Measurements from ENCODE around the gene ERBB3. TPM values are rescaled to one million over a fixed set of nuclear protein-coding genes. Genes with fewer than 3 reads are reported as not detected.

ERBB3 gene
- total RNA-seq, 1 experiment from 2014 or later: 64.3 TPM

DNA sequence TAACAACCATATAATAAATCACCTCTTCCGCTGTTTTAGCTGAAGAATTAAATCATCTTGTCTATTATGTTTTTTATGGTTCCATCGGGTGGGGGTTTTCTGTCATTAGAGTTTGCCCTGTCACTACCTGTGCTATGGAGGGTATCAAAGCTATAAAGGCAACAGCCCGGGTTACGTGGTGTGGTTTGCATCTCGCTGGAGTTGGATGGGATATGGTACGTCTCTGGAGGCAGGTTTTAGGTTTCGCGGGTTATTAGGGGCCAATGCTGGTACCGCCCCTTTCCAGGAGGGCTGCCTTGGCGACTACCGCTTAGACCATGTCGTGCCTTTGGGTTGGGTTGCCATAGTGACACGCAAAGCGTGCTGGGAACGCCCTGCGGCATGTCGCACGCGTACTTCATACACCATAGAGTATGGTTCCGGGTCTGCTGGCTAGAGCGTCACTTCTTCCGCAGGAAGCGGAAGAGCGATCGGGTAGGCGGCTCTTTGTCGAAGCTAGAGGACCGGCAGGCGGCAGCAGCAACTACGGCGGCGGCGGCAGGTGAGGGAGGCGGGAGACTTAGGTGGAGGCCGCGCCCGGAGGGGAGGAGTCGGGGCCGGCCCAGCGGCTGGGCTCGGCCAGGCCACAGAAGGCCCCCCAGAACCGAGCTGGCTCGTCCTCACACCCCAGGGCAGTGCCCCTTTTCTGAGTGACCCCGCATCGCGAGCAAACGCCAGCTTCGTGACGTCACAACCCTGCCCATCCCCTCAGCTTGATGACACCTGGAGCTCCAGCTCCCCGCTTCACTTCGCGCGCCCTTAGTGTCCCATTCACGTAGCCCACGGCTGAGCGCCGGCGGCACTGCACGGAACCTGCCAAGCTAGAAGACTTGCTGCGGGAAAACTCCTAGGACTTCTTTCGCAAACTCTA is 38.1 kb downstream of the ERBB3 start, which contains the start of gene ZC3H10 (continued):
- TF ChIP-seq, protein P1, sequence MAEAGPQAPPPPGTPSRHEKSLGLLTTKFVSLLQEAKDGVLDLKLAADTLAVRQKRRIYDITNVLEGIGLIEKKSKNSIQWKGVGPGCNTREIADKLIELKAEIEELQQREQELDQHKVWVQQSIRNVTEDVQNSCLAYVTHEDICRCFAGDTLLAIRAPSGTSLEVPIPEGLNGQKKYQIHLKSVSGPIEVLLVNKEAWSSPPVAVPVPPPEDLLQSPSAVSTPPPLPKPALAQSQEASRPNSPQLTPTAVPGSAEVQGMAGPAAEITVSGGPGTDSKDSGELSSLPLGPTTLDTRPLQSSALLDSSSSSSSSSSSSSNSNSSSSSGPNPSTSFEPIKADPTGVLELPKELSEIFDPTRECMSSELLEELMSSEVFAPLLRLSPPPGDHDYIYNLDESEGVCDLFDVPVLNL (CRISPR knock-in tag; IDR thresholded peaks at IDR 0.05; ENCODE audit: borderline replicate concordance, low read depth): no peak
- TF ChIP-seq, protein P2, sequence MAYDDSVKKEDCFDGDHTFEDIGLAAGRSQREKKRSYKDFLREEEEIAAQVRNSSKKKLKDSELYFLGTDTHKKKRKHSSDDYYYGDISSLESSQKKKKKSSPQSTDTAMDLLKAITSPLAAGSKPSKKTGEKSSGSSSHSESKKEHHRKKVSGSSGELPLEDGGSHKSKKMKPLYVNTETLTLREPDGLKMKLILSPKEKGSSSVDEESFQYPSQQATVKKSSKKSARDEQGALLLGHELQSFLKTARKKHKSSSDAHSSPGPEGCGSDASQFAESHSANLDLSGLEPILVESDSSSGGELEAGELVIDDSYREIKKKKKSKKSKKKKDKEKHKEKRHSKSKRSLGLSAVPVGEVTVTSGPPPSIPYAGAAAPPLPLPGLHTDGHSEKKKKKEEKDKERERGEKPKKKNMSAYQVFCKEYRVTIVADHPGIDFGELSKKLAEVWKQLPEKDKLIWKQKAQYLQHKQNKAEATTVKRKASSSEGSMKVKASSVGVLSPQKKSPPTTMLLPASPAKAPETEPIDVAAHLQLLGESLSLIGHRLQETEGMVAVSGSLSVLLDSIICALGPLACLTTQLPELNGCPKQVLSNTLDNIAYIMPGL (CRISPR knock-in tag; IDR thresholded peaks at IDR 0.05): peak; percentile 91
- TF ChIP-seq CREB1 (CRISPR knock-in tag; IDR thresholded peaks at IDR 0.05): peak; percentile 95
- TF ChIP-seq ZBTB21 (CRISPR knock-in tag; IDR thresholded peaks at IDR 0.05; ENCODE audit: borderline replicate concordance): peak; percentile 86
- 0 out of 2 replicates have a peak, but pooled peaks have one; percentile 60 for TF ChIP-seq NFE2L1 (CRISPR knock-in tag; IDR thresholded peaks at IDR 0.05)
- peak; percentile 100 for TF ChIP-seq PRRX2 (CRISPR knock-in tag; IDR thresholded peaks at IDR 0.05)
- TF ChIP-seq, protein P3, sequence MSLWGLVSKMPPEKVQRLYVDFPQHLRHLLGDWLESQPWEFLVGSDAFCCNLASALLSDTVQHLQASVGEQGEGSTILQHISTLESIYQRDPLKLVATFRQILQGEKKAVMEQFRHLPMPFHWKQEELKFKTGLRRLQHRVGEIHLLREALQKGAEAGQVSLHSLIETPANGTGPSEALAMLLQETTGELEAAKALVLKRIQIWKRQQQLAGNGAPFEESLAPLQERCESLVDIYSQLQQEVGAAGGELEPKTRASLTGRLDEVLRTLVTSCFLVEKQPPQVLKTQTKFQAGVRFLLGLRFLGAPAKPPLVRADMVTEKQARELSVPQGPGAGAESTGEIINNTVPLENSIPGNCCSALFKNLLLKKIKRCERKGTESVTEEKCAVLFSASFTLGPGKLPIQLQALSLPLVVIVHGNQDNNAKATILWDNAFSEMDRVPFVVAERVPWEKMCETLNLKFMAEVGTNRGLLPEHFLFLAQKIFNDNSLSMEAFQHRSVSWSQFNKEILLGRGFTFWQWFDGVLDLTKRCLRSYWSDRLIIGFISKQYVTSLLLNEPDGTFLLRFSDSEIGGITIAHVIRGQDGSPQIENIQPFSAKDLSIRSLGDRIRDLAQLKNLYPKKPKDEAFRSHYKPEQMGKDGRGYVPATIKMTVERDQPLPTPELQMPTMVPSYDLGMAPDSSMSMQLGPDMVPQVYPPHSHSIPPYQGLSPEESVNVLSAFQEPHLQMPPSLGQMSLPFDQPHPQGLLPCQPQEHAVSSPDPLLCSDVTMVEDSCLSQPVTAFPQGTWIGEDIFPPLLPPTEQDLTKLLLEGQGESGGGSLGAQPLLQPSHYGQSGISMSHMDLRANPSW (CRISPR knock-in tag; conservative IDR thresholded peaks at IDR 0.05; ENCODE audit: low read depth): no peak
- peak; percentile 83 for TF ChIP-seq GABPB1 (CRISPR knock-in tag; IDR thresholded peaks at IDR 0.05)
- TF ChIP-seq NFATC4 (CRISPR knock-in tag; IDR thresholded peaks at IDR 0.05): peak; percentile 100
- peak; percentile 98 for TF ChIP-seq SP1 (CRISPR knock-in tag; conservative IDR thresholded peaks at IDR 0.05)
- TF ChIP-seq SMAD4 (CRISPR knock-in tag; IDR thresholded peaks at IDR 0.05): 0 out of 2 replicates have a peak, but pooled peaks have one; percentile 36
- TF ChIP-seq, protein P4, sequence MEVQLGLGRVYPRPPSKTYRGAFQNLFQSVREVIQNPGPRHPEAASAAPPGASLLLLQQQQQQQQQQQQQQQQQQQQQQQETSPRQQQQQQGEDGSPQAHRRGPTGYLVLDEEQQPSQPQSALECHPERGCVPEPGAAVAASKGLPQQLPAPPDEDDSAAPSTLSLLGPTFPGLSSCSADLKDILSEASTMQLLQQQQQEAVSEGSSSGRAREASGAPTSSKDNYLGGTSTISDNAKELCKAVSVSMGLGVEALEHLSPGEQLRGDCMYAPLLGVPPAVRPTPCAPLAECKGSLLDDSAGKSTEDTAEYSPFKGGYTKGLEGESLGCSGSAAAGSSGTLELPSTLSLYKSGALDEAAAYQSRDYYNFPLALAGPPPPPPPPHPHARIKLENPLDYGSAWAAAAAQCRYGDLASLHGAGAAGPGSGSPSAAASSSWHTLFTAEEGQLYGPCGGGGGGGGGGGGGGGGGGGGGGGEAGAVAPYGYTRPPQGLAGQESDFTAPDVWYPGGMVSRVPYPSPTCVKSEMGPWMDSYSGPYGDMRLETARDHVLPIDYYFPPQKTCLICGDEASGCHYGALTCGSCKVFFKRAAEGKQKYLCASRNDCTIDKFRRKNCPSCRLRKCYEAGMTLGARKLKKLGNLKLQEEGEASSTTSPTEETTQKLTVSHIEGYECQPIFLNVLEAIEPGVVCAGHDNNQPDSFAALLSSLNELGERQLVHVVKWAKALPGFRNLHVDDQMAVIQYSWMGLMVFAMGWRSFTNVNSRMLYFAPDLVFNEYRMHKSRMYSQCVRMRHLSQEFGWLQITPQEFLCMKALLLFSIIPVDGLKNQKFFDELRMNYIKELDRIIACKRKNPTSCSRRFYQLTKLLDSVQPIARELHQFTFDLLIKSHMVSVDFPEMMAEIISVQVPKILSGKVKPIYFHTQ (CRISPR knock-in tag; IDR thresholded peaks at IDR 0.05): peak; percentile 100
- TF ChIP-seq ZNF263 (CRISPR knock-in tag; IDR thresholded peaks at IDR 0.05; ENCODE audit: low read depth): peak; percentile 77; the same call in 1 of the 2 replicates
- TF ChIP-seq, protein P5, sequence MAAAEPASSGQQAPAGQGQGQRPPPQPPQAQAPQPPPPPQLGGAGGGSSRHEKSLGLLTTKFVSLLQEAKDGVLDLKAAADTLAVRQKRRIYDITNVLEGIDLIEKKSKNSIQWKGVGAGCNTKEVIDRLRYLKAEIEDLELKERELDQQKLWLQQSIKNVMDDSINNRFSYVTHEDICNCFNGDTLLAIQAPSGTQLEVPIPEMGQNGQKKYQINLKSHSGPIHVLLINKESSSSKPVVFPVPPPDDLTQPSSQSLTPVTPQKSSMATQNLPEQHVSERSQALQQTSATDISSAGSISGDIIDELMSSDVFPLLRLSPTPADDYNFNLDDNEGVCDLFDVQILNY (CRISPR knock-in tag; IDR thresholded peaks at IDR 0.05): peak; percentile 87; the same call in 1 of the 2 replicates
- TF ChIP-seq, protein P6, sequence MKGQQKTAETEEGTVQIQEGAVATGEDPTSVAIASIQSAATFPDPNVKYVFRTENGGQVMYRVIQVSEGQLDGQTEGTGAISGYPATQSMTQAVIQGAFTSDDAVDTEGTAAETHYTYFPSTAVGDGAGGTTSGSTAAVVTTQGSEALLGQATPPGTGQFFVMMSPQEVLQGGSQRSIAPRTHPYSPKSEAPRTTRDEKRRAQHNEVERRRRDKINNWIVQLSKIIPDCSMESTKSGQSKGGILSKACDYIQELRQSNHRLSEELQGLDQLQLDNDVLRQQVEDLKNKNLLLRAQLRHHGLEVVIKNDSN (CRISPR knock-in tag; IDR thresholded peaks at IDR 0.05): peak; percentile 60; the same call in 1 of the 2 replicates
- no peak for TF ChIP-seq SOX15 (CRISPR knock-in tag; IDR thresholded peaks at IDR 0.05)
- TF ChIP-seq CBFB (CRISPR knock-in tag; IDR thresholded peaks at IDR 0.05; ENCODE audit: low read depth): peak; percentile 64; the same call in 1 of the 2 replicates
- peak; percentile 42; the same call in 1 of the 2 replicates for TF ChIP-seq FOXJ3 (CRISPR knock-in tag; IDR thresholded peaks at IDR 0.05; ENCODE audit: borderline replicate concordance)
- TF ChIP-seq JUN (CRISPR knock-in tag; IDR thresholded peaks at IDR 0.05): peak; percentile 36; the same call in 1 of the 2 replicates
- no peak for TF ChIP-seq NR1H2 (CRISPR knock-in tag; IDR thresholded peaks at IDR 0.05)
- TF ChIP-seq TP53 (CRISPR knock-in tag; IDR thresholded peaks at IDR 0.05): peak; percentile 65; the same call in 1 of the 2 replicates
- TF ChIP-seq, protein P7, sequence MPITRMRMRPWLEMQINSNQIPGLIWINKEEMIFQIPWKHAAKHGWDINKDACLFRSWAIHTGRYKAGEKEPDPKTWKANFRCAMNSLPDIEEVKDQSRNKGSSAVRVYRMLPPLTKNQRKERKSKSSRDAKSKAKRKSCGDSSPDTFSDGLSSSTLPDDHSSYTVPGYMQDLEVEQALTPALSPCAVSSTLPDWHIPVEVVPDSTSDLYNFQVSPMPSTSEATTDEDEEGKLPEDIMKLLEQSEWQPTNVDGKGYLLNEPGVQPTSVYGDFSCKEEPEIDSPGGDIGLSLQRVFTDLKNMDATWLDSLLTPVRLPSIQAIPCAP (CRISPR knock-in tag; IDR thresholded peaks at IDR 0.05): peak; percentile 66; the same call in 1 of the 2 replicates
- TF ChIP-seq NR2C2 (CRISPR knock-in tag; IDR thresholded peaks at IDR 0.05): peak; percentile 86
